HG02870 (cell line): Measurements from ENCODE around the gene RBBP7.
"Not testable (repeated sequence)": the region's sequence is repeated elsewhere in the genome, so short reads cannot be mapped to it uniquely, and the experiment has no call there.

Experiments used
- ATAC-seq: cut with Tn5 transposase; IDR thresholded peaks from one replicate; pipeline ENCODE4 v1.9.1; 2021; ENCODE audit warnings: mild to moderate bottlenecking, moderate library complexity; ENCODE audit not compliant: unreplicated experiment

The RBBP7 gene

DNA sequence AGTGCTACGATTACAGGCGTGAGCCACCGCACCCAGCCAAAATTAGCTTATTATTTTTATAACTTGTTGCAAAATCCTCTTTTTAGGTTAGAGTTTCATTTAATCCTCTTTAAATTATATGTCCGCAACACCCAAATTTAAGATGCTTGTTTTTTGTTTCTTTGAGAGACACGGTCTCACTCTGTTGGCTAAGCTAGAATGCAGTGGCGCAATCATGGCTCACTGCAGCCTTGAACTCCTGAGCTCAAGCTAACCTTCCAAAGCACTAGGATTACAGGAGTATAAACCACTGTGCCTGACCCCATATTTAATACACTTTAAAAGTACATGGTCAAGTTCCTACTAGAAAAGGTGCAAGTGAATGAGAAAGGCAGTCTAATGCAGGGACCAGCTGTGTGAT, 2.2 kb downstream of the RBBP7 start:
- no peak for ATAC-seq

DNA sequence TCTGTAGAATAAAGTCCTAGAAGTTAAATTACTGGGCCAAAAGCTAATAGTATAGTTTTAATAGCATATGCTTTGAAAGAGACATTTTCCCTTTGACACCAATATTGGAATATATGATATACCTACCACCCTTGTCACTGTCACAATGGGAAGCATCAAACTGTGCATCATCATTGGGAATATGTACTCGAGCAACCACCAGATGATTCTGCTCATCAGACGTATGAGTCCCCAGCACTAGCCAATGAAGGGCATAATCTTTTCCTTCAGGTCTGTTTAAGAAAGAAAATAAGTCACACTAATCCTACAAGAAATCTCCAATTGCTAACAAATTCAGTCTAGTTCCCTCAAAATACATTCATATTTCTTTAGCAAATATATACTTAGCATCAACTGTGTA, 7.3 kb downstream of the RBBP7 start:
- ATAC-seq = no peak

DNA sequence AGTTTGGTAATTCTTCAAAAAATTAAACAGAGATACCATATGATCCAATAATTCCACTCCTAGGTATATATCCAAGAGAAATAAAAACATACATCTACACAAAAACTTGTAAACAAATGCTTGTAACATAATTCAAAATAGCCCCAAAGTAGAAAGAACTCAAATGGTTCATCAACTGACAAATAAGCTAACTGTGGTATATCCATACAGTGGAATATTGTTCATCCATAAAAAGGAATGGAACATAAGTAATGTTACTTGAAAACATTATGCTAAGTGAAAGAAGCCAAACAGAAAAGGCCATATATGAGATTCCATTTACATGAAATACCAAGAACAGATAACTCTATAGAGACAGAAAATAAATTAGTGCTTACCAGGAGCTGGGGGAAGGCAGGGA, 13.4 kb downstream of the RBBP7 start:
- no peak for ATAC-seq

DNA sequence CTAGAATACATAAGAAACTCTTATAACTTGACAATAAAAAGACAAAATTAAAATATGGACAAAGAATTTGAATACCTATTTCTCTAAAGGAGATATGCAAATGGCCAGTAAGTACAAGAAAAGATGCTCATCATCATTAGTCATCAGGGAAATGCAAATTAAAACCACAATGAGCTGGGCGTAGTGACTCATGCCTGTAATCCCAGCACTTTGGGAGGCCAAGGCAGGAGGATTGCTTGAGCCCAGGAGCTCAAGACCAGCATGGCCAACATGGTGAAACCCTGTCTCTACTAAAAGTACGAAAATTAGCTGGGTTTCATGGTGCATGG, 14.1 kb downstream of the RBBP7 start:
- ATAC-seq = not testable (repeated sequence)

DNA sequence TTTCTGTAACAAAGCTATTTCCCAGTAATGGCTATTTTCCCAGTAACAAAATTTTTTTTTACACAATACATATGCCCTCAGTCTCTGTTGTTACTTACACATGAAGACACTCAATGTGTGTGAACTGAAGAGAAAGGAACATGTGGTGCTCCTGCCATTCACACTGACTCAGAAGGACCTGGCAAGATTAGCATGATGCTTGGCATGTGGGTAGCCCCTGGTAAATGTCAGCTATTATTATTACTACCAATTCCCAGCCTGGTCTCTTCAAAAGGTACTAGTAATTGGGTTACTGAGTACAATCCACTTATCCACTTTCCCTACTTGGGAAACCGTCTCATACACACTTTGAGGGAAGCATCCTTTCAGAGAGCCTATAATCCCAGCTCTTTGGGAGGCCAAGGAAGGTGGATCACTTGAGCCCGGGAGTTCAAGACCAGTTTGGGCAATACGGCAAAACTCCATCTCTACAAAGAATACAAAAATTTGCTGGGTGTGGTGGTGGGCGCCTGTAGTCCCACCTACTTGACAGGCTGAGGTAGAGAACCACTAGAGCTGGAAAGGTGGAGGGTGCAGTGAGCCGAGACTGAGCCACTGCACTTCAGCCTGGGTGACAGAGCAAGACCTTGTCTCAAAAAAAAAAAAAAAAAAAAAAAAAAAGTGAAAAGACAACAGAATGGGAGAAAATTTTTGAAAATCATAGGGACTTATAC, 14.6 kb downstream of the RBBP7 start:
- ATAC-seq = no peak

DNA sequence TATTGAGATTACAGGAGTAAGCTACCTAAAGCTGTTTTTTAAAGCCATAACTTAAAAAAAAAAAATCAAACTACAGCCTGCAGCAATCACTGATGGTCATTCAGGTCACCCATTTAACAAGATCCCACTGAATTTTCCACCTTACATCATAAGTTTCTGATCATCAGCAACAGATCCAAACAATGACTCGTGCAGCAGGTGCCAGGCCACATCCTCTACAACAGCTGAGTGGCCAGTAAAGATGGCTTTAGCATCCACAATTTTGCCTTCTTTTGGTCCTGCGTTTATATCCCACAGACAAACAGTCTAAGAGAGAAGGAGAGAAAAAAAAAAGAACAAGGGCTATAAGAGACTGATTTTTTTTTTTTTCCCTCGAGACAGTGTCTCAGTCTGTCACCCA, 16.6 kb downstream of the RBBP7 start:
- ATAC-seq = no peak

DNA sequence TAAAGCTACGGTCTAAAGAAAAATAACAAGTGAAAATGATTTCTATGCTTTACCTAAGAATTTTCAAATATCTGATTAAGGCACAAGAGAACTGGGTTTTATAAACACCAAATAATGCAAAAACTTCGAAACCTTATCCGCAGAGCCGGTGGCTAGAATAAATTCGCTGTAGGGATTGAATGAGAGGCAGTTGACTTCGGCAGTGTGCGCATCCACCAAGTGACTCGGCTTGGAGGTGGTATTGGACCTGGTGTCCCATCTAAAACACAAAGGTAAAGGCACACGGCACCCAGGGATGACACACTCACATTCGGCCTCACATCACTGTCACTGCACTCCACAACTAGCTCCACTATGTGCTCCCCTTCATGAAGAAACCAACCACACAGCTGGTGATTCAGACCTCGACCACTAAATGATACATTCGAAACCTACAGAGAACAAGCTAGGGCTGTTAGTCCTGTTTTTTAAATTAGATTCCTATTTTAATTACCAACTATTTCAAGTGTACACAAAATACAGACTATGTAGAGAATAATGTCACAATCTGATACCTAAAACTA, 17.5 kb downstream of the RBBP7 start:
- ATAC-seq = peak; percentile 81

DNA sequence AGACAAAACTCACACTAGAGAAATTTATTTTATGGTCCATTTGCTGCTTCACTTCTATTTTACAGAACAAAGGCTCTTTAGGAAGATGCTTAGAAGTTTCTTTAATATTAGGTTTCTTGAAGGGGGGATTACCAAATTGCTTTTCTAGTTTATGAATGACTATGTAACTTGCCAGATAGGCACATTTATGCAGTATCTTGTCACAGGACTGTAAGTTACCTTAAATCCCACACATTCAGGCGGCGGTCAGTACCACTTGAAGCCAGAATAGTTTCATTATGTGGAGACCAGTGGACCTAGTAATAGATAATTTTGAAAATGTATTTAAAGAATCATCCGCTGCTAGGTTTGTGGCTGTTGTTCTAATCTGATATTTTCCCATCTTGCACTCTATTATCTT, 18.3 kb downstream of the RBBP7 start:
- ATAC-seq = no peak

DNA sequence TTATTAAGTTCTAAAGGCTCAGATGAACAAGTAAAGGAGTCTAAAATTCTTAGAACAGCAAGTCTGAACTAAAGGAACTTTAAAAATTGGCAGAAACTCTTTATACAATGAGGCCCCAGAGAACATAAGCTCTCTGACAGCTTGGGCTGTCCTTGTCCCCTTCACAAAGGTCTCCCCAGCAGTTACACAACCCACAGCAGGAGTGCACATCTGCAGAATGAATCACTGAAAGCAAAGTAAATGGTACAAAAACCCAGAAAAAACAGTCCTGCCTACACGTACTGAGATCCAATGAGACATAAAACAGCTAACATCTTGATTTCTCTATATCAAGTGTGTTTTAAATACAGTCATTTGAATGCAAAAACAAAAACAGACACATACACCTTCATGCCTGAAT, 18.7 kb downstream of the RBBP7 start:
- no peak for ATAC-seq

DNA sequence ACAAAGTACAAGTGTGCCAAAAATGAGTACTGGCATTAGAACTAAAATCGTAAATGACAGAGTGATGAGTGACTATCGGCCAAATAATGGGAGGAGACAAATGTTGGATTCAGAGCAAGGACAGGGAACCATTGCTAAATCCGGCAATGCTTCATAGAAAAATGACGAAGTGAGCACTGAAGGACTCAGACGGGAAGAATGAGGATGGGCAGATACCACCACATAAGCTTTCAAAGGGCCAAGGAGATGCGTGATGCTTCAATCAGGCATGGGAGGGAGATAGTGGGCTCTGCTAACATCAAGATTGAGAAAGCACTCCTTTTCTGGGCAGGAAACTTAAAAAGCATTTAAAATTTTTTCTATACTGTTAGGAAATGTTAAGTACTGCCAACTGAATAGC, 21.6 kb downstream of the RBBP7 start:
- no peak for ATAC-seq

DNA sequence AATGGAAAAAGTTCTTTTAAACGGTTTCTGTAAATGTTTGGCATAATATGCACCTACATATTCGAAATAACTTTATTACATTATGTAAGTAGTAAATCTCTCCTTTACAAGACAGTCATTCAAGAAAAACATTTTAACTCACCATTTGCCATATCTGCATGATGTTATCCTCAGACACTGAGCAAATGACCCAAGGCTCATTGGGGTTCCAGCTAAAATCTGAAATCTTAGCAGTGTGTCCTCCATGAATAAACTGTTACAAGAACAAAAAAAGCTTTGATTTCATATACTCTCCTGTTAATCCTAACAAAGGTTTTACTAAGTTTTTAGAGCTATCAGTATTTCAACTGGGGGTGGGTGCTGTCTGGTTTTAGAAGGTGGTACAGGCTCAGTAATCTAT, 24.5 kb downstream of the RBBP7 start:
- no peak for ATAC-seq

DNA sequence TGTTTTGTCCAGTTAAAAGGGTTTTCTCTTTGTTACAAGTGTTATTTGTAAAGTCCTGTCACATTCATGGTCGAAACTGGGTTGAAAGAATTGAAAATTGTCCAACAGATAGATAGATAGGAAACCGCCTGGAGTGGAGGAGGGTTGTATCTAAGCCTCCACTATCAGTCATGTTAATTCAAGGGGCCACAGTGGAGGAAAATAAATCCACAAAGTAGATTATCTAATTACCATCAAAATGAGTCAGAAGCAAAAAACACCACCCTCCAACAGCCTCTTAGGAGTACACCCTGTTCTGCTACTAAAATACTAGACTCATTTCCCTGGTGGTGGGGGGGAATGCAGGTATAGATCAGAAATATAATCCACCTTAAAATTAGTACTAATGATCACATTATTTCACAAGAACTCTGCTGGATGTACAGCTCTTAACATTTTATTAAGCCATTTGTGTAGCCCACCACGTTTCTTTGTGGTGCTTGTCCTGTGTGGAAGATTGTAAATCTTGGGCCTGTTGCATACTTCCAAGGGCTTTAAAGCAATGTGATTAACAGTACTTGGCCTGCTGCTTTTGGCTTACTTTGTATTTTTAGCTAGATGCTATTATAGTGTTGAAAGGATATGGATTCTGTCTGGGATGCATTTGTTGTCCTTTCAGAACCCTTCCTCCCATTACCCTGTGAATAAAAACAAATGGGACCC, 26.8 kb downstream of the RBBP7 start:
- no peak for ATAC-seq

DNA sequence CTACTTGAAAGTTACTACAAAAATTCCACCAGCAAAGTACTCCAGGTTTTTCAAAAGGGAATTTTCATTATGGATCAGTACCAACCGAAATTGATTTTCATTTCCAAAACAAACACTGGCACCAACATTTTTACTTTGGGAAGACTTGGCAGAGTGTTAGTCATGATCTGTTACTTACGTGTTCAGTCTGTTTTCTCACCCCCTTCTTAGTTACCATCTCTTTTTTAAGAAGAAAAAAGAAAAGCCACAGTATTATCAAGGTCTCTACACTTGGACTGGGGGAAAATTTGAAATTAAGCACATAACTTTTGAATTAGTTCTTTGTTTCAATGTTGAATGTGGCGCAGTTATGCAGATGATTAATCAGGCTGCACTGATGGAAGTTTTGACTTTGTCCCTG, 27.5 kb downstream of the RBBP7 start:
- ATAC-seq = no peak

DNA sequence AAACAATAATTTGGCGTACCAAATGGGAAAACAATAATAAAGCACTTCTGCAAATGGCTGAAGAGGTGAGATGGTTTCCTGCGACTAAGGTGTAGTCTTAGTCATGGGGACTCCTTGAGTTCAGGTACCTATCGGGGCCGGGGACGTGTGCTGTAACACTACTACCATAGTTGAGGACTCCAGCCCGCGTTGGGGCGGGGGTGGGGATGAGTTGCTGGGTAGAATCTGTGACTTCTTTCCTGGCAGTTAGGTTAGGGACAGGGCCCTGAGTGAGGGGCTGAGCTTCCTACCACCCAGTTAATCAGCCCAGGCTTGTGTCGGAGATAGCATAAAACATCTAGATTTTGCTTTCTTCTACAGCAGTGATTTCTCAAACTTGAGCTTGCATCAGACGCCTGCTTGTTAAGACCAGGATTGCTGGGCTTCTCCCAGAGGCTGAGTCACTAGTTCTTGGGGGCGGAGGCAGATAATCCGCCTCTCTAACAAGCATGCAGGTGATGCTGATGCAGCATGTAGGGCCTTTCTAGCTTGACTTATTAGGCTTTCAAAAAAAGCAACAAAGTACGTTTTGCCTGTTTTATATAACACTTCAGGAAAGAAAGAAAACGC, 30.2 kb downstream of the RBBP7 start:
- ATAC-seq = no peak

DNA sequence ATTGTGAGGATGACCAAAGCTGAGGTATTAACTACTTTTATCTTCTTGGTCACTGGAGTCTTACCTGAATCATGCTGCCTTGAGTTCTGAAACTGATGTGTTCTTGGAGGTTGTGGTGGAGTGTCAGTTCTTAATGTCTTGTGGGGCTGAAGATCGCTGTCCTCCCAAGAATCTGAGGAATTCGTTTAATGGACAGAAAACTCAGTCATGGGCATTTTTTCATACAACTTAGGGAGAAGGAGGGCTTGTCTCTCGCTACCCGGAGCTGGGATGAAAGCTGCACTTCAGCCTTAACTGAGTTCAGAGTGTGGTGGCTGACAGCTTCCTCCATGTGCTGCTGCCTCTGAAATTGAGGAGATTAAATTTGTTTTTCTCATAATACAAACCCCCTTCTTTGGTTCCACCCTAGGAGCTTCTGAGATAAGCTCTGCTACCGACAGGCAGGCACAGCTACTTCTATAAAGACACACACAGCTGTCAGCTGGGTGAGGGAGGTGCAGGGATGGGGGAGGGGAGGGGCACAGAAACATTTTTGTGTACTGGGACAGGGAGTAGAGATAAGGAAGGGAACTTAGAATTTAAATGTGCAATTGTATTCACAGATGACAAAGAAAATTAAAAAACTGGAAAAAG, 30.8 kb downstream of the RBBP7 start:
- ATAC-seq = no peak

DNA sequence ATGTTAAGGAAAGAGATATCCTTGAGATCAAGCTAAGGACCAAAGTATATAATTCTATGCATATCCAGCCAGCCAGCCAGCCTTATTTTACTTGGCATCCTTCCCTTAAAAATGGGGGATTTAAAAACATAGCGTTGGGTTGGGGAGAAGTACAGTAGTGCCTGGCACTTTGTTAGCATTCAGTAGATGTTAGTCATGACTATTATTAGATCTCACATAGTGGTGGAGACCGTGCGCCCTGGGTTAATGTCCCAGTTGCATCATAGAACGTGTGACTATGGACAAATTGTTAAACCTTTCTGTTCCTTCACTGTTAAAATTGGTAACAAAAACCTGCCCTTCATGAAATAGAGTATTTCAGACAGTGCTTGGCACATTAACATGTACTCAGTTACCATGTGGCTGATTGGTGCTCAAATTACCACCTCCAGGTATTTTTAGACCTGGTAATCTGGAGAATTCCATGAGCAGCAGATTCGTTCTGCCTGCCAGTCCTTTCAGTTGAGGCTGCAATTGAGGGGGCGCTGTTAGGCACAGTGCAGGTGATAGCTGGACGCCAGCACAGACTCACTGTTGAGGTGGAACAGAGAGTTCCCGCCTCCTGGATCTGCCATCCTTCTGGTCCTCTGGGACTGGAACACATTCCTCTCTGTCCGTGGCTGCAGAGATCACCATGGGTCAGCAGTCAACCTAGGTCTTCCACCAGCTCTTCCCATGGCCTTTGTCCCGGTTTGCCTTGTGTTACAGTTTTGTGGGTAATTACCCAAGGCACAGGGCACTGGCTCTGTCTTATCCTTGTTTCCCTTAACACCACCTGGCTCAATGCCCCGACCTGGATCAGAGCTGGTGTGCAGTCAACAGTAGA, 31.7 kb downstream of the RBBP7 start:
- ATAC-seq = no peak

DNA sequence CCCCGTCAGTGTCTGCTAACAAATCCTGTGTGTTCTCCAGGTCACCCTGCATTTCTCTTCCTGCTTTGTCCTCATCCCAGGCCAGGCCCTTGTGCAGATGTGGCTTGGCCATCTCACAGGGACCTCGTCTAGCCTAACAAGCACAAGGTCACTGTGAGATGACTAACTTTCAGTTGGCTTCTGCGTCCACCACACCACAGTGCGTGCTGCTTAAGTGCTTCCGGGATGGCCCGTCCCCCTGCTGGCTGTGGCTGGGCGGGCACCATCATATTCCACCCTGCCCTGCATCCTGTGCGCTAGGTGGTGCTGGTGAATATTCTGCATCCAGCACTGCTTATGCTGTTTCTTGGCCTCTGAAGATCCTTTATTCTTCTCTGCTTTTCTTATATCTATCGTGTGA, 33.8 kb downstream of the RBBP7 start:
- no peak for ATAC-seq

DNA sequence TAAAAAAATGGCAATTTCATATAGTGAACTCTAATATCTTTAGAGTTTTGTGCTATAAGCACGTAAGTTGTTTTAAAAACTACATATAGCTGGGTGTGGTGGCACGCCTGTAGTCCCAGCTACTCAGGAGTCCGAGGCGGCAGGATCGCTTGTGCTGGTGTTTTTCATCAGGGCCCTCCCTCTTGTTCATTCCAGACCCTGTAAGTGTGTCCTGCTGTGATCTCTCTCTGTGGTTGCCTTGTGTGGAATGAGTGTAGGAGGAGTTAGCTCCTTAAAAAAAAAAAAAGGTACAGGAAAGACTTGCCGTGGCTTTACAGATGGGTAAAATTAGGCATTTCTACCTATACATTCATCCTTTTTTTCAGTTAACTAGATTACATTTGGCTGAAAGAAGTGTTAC, 35.4 kb downstream of the RBBP7 start:
- ATAC-seq = no peak

DNA sequence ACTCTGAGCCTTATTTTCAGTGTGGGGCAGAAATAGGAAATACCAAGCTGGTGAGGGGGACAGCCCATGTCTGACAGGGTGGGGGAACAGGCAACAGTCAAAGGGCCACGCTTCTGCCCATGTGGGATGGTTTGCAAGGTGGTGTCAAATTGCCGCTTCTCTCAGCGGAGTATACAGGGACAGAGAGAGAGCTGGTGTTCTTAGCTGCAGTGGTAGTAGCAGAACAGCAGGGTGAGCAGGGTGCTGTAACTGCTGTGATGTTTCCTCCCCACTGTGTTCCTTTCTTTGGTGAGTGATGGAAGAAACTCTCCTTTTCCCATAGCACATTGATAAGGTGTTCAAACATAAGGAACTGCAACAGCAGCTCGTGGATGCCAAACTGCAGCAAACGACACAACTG, 37.9 kb downstream of the RBBP7 start:
- ATAC-seq = no peak

DNA sequence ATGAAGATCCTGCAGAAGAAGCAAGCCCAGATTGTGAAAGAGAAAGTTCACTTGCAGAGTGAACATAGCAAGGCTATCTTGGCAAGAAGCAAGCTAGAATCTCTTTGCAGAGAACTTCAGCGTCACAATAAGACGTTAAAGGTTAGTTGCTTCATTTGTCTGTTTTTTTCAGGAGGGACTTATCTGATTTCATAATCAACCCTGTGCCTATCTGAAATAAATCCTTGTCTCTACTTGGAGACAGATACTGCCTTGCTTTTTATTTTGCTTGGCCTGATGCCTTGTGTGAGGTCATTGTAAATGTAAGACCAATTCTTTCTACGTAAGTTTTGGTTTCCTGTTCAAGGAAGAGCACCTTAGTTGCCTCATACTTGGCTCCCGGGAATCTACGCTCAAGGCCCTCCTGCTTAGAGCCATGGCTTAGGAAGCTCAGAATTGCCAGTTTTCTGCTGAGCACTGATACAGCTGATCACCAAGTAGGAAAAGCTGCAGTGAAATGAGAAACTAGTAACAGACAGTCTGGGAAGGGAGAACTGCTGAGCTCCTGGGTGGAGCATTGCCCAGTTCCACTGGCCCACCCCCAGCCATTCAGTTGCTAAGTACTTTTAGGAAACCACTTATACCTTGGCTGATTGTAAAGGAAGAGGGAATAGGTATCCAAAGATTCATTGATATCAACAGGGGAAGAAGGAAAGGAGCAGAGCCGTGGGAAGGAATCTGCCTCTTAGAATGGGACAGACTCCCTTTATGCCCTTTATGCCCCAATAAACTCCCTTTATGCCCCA, 41.8 kb downstream of the RBBP7 start:
- ATAC-seq = no peak
